Measurements from ENCODE around the gene CALR3. TPM values are rescaled to one million over a fixed set of nuclear protein-coding genes. Genes with fewer than 3 reads are reported as not detected.

CALR3 gene
- total RNA-seq, 2 donors from 2014 or later: not detected

GRCh38 chr19:16442386-16443276 is 53.3 kb downstream of the CALR3 start:
- DNase-seq (ENCODE audit: low spot score): no peak
- intact Hi-C loops (cut with DNase I): loop anchor here in 1 of 2 donors (10.0 kb wide), 1 partner anchor 808 kb away; no protein-coding TSS in a partner anchor

- DNase-seq (ENCODE audit: low spot score): no peak
- intact Hi-C loops (cut with DNase I): loop anchor here in 1 of 2 donors (10.0 kb wide), 1 partner anchor 807 kb away; no protein-coding TSS in a partner anchor
Observed at GRCh38 chr19:16441661-16442162, 54.3 kb downstream of the CALR3 start.

GRCh38 chr19:16436780-16437332 is 59.1 kb downstream of the CALR3 start:
- intact Hi-C loops (cut with DNase I): no loop called here
- no peak for DNase-seq (ENCODE audit: low spot score)

GRCh38 chr19:16435999-16436650 is 59.8 kb downstream of the CALR3 start:
- intact Hi-C loops (cut with DNase I): no loop called here
- no peak for DNase-seq (ENCODE audit: low spot score)

- intact Hi-C loops (cut with DNase I): no loop called here
- DNase-seq (ENCODE audit: low spot score): no peak
Observed at GRCh38 chr19:16435238-16435917, 60.6 kb downstream of the CALR3 start.

GRCh38 chr19:16433986-16434385 is 62.0 kb downstream of the CALR3 start:
- DNase-seq (ENCODE audit: low spot score): no peak
- intact Hi-C loops (cut with DNase I): no loop called here

GRCh38 chr19:16429759-16430091 is 66.2 kb downstream of the CALR3 start:
- DNase-seq (ENCODE audit: low spot score): no peak
- intact Hi-C loops (cut with DNase I): no loop called here

GRCh38 chr19:16429066-16429758 is 66.8 kb downstream of the CALR3 start:
- no peak for DNase-seq (ENCODE audit: low spot score)
- intact Hi-C loops (cut with DNase I): no loop called here

Other genes with a start within 250 kb of the CALR3 start
- 100 to 1,000 TPM in 1 of 2 donors, 10 to 100 TPM in 1; 97.8 to 208 TPM for gene KLF2, start 171.3 kb downstream of the CALR3 start, total RNA-seq
- gene EPS15L1, start 24.2 kb downstream of the CALR3 start, total RNA-seq: 10 to 100 TPM; 33.0 to 36.4 TPM
- gene C19orf44, start 227 bp upstream of the CALR3 start, total RNA-seq: 1 to 10 TPM; 4.2 to 4.6 TPM
- gene CHERP, start 46.3 kb upstream of the CALR3 start, total RNA-seq: 10 to 100 TPM; 21.4 to 23.6 TPM
- 10 to 100 TPM; 30.8 to 33.6 TPM for gene SLC35E1, start 76.2 kb upstream of the CALR3 start, total RNA-seq
- gene MED26, start 132.0 kb upstream of the CALR3 start, total RNA-seq: 1 to 10 TPM; 5.9 to 6.1 TPM
- gene SMIM7, start 164.0 kb upstream of the CALR3 start, total RNA-seq: 10 to 100 TPM; 42.4 to 61.8 TPM
- gene TMEM38A, start 165.0 kb upstream of the CALR3 start, total RNA-seq: 1 to 10 TPM; 1.9 to 3.5 TPM
- gene NWD1, start 223.7 kb upstream of the CALR3 start, total RNA-seq: under 1 TPM; 0.05 TPM

Measured in posterior vena cava (tissue), 2 donors.